ENCODE measurements around the gene GXYLT2. TPM values are rescaled to one million over a fixed set of nuclear protein-coding genes. Genes with fewer than 3 reads are reported as not detected.

The GXYLT2 gene
- total and polyA plus RNA-seq, 10 of the 15 experiments (the other 5 are each of a cell fraction or from before 2014, with no cell fraction given): 0.27 to 2.6 (median 0.78) TPM

- TF ChIP-seq ZNF384 (IDR thresholded peaks at IDR 0.05; ENCODE audit: borderline replicate concordance, low read depth, low read length) (no peak), PRDM15 (CRISPR knock-in tag; IDR thresholded peaks at IDR 0.05) (no peak), BHLHE40 (IDR thresholded peaks at IDR 0.05; ENCODE audit: borderline replicate concordance in 1 of 2, low read depth in 2 of 2, low read length in 1 of 2) (peak; percentile 72 to 79; a peak in 3 of 4 replicates), MEF2A (IDR thresholded peaks at IDR 0.05; ENCODE audit: insufficient read depth, low read depth, low read length) (0 out of 2 replicates have a peak, but pooled peaks have one; percentile 26), IRF3 (IDR thresholded peaks at IDR 0.05) (0 out of 2 replicates have a peak, but pooled peaks have one; percentile 2), NR2F1 (conservative IDR thresholded peaks at IDR 0.05) (no peak), TCF7 (IDR thresholded peaks at IDR 0.05; ENCODE audit: borderline replicate concordance) (0 out of 2 replicates have a peak, but pooled peaks have one; percentile 69), POLR2AphosphoS2 (IDR thresholded peaks at IDR 0.05; ENCODE audit: low read depth, low read length) (no peak), ZNF592 (IDR thresholded peaks at IDR 0.05) (no peak), JUND (IDR thresholded peaks at IDR 0.05; ENCODE audit: low read depth, low read length) (no peak), PAX5 (IDR thresholded peaks at IDR 0.05; ENCODE audit: borderline replicate concordance, low read depth, low read length) (peak; percentile 86), PML (IDR thresholded peaks at IDR 0.05; ENCODE audit: low read length) (peak; percentile 48; the same call in 1 of the 2 replicates), TAF1 (IDR thresholded peaks at IDR 0.05; ENCODE audit: borderline replicate concordance, low read depth, low read length) (no peak), KLF5 (IDR thresholded peaks at IDR 0.05; ENCODE audit: partially characterized antibody) (no peak), EED (IDR thresholded peaks at IDR 0.05; ENCODE audit: low read depth) (peak; percentile 90), CEBPZ (IDR thresholded peaks at IDR 0.05; ENCODE audit: low read depth, low read length) (no peak), ASH2L (IDR thresholded peaks at IDR 0.05; ENCODE audit: borderline replicate concordance, low read depth) (no peak), CREM (IDR thresholded peaks at IDR 0.05; ENCODE audit: low read depth) (peak; percentile 77), CHD2 (IDR thresholded peaks at IDR 0.05; ENCODE audit: borderline replicate concordance, low read depth, low read length) (no peak)
These were observed 39.2 kb upstream of the GXYLT2 start (continued) for GRCh38 chr3:72848703-72849081.

All from GM12878 (cell line).